ENCODE measurements around the gene EGR2. TPM values are rescaled to one million over a fixed set of nuclear protein-coding genes. Genes with fewer than 3 reads are reported as not detected.

The EGR2 gene
- polyA plus RNA-seq, 1 donor from 2014 or later: 1.7 TPM

GRCh38 chr10:62842983-62843382 is 26.8 kb upstream of the EGR2 start:
- Histone ChIP-seq H2AFZ (ENCODE audit: low read depth, low read length) (no peak overlapping the region), H3K27ac (ENCODE audit: low read length) (no peak overlapping the region), H3K36me3 (ENCODE audit: insufficient read depth, low read length) (no peaks in the 10 kb centered on the region), H3F3A (ENCODE audit: insufficient read depth, low read length, poor library complexity, severe bottlenecking) (no peaks in the 10 kb centered on the region), H3K79me2 (replicated peaks; ENCODE audit: insufficient read depth, low read length) (no peaks in the 10 kb centered on the region), H3K9me3 (ENCODE audit: low read length) (peaks cover 6% of the 10 kb centered on the region), H4K20me1 (ENCODE audit: insufficient read depth) (no peaks in the 10 kb centered on the region), H3K9me2 (ENCODE audit: insufficient read depth, low read length) (no peaks in the 10 kb centered on the region), H3K4me3 (ENCODE audit: low read length) (no peak overlapping the region), H3K9ac (ENCODE audit: low read length) (no peak overlapping the region), H3K4me2 (ENCODE audit: low read length) (no peak overlapping the region), H3K27me3 (ENCODE audit: insufficient read depth, low read depth, low read length) (no peaks in the 10 kb centered on the region)
- TF ChIP-seq CTCF (IDR thresholded peaks at IDR 0.05; ENCODE audit: poor library complexity, severe bottlenecking): no peak
- no peak for TF ChIP-seq REST (IDR thresholded peaks at IDR 0.05; ENCODE audit: borderline replicate concordance)
- TF ChIP-seq RAD21 (conservative IDR thresholded peaks at IDR 0.05): no peak
- no peak for TF ChIP-seq POLR2AphosphoS5 (IDR thresholded peaks at IDR 0.05)
- no peak for TF ChIP-seq EP300 (conservative IDR thresholded peaks at IDR 0.05; ENCODE audit: poor library complexity, severe bottlenecking)
- no peak for TF ChIP-seq SMC3 (conservative IDR thresholded peaks at IDR 0.05; ENCODE audit: poor library complexity)
- no peak for TF ChIP-seq MXI1 (conservative IDR thresholded peaks at IDR 0.05; ENCODE audit: poor library complexity, severe bottlenecking)
- TF ChIP-seq EZH2 (IDR thresholded peaks at IDR 0.05; ENCODE audit: borderline replicate concordance, insufficient read depth, low read length, poor library complexity, severe bottlenecking): no peak
- no peak for TF ChIP-seq TAF1 (IDR thresholded peaks at IDR 0.05; ENCODE audit: low read depth)

GRCh38 chr10:62839590-62839989 is 23.4 kb upstream of the EGR2 start:
- no peak overlapping the region for H3K27ac ChIP-seq (ENCODE audit: low read length)

More at GRCh38 chr10:62839590-62839989, 23.4 kb upstream of the EGR2 start:
- H3K9me2 ChIP-seq (ENCODE audit: insufficient read depth, low read length): no peaks in the 10 kb centered on the region
- no peaks in the 10 kb centered on the region for H3K36me3 ChIP-seq (ENCODE audit: insufficient read depth, low read length)
- no peaks in the 10 kb centered on the region for H3K79me2 ChIP-seq (replicated peaks; ENCODE audit: insufficient read depth, low read length)
- H3K4me3 ChIP-seq (ENCODE audit: low read length): no peak overlapping the region
- H3K4me2 ChIP-seq (ENCODE audit: low read length): no peak overlapping the region
- no peaks in the 10 kb centered on the region for H3K27me3 ChIP-seq (ENCODE audit: insufficient read depth, low read depth, low read length)
- no peak overlapping the region for H3K9ac ChIP-seq (ENCODE audit: low read length)
- H2AFZ ChIP-seq (ENCODE audit: low read depth, low read length): no peak overlapping the region
- TF ChIP-seq CTCF (IDR thresholded peaks at IDR 0.05; ENCODE audit: poor library complexity, severe bottlenecking): no peak
- no peak for TF ChIP-seq REST (IDR thresholded peaks at IDR 0.05; ENCODE audit: borderline replicate concordance)
- no peak for TF ChIP-seq EZH2 (IDR thresholded peaks at IDR 0.05; ENCODE audit: borderline replicate concordance, insufficient read depth, low read length, poor library complexity, severe bottlenecking)
- TF ChIP-seq RAD21 (conservative IDR thresholded peaks at IDR 0.05): no peak
- no peaks in the 10 kb centered on the region for H4K20me1 ChIP-seq (ENCODE audit: insufficient read depth)
- no peaks in the 10 kb centered on the region for H3K9me3 ChIP-seq (ENCODE audit: low read length)
- H3F3A ChIP-seq (ENCODE audit: insufficient read depth, low read length, poor library complexity, severe bottlenecking): no peaks in the 10 kb centered on the region

All from neural cell (in vitro differentiated cells).